ENCODE data around the gene VPS4B. TPM values are rescaled to one million over a fixed set of nuclear protein-coding genes. Genes with fewer than 3 reads are reported as not detected.

The VPS4B gene
- total RNA-seq, 1 experiment from 2014 or later = 44.7 TPM

DNA sequence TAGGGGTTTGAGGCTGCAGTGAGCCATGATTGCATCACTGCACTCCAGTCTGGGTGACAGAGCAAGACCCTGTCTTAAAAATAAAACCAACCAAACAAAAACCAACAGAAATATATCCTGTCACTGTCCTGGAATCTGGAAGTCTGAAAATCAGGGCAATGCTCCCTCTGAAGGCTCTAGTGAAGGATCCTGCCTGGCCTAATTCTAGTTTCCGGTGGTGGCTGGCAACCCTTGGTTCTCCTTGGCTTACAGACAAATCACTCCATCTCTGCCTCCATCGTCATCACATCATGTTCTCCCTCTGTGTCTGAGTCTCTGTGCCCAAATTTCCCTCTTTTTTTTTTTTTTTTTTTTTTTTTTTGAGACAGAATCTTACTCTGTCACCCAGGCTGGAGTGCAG is 15.9 kb upstream of the VPS4B start:
- H3K4me3 ChIP-seq (ENCODE audit: low read length) = no peak overlapping the region
- no peaks in the 10 kb centered on the region for H3F3A ChIP-seq (ENCODE audit: low read length, unreplicated experiment)
- H3K79me2 ChIP-seq (ENCODE audit: low read length) = no peaks in the 10 kb centered on the region
- no peaks in the 10 kb centered on the region for H3K27me3 ChIP-seq (ENCODE audit: low read length)
- H3K4me1 ChIP-seq (ENCODE audit: insufficient read depth, low read length) = peaks cover 17% of the 10 kb centered on the region
- no peak overlapping the region for H3K27ac ChIP-seq (ENCODE audit: low read length)
- ChIA-PET CTCF (interaction anchor here (2.0 kb wide), 1 partner anchor 11 kb away, joined by 5 read pairs; no protein-coding TSS in a partner anchor), POLR2A (ENCODE audit: unreplicated experiment) (no interaction called here)
- H4K20me1 ChIP-seq (ENCODE audit: low read length) = no peaks in the 10 kb centered on the region
- no peaks in the 10 kb centered on the region for H3K9me3 ChIP-seq (ENCODE audit: low read length)
- DNase-seq (no peak), ATAC-seq (no peak)
- no peak overlapping the region for H2AFZ ChIP-seq (ENCODE audit: low read length)
- H3K9me2 ChIP-seq (replicated peaks; ENCODE audit: low read length) = no peaks in the 10 kb centered on the region
- no peak overlapping the region for H3K4me2 ChIP-seq (ENCODE audit: low read length)
- BruUV-seq (replicated peaks) = no TSS peak
- no peak overlapping the region for H3K9ac ChIP-seq (ENCODE audit: low read length)
- no peaks in the 10 kb centered on the region for H3K36me3 ChIP-seq (ENCODE audit: low read depth, low read length)
- TF ChIP-seq EZH2 (IDR thresholded peaks at IDR 0.05; ENCODE audit: low read length, unreplicated experiment) (no peak), EZH2phosphoT487 (IDR thresholded peaks at IDR 0.05; ENCODE audit: borderline replicate concordance, low read length) (no peak)
- TF ChIP-seq, protein P1, sequence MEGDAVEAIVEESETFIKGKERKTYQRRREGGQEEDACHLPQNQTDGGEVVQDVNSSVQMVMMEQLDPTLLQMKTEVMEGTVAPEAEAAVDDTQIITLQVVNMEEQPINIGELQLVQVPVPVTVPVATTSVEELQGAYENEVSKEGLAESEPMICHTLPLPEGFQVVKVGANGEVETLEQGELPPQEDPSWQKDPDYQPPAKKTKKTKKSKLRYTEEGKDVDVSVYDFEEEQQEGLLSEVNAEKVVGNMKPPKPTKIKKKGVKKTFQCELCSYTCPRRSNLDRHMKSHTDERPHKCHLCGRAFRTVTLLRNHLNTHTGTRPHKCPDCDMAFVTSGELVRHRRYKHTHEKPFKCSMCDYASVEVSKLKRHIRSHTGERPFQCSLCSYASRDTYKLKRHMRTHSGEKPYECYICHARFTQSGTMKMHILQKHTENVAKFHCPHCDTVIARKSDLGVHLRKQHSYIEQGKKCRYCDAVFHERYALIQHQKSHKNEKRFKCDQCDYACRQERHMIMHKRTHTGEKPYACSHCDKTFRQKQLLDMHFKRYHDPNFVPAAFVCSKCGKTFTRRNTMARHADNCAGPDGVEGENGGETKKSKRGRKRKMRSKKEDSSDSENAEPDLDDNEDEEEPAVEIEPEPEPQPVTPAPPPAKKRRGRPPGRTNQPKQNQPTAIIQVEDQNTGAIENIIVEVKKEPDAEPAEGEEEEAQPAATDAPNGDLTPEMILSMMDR (conservative IDR thresholded peaks at IDR 0.05; ENCODE audit: low read depth, low read length) = no peak
- intact Hi-C loops (cut with micrococcal nuclease) = loop anchor here (2.0 kb wide), 1 partner anchor 421 kb away; no protein-coding TSS in a partner anchor

GRCh38 chr18:63433334-63433866 is 11.1 kb upstream of the VPS4B start:
- no peak for TF ChIP-seq EZH2phosphoT487 (IDR thresholded peaks at IDR 0.05; ENCODE audit: borderline replicate concordance, low read length)
- TF ChIP-seq, protein P1 (conservative IDR thresholded peaks at IDR 0.05; ENCODE audit: low read depth, low read length) = no peak
- no peak for TF ChIP-seq EZH2 (IDR thresholded peaks at IDR 0.05; ENCODE audit: low read length, unreplicated experiment)
- Histone ChIP-seq H2AFZ (ENCODE audit: low read length) (peak overlapping the region; percentile 60; the same call in 1 of the 2 replicates), H4K20me1 (ENCODE audit: low read length) (no peaks in the 10 kb centered on the region), H3F3A (ENCODE audit: low read length, unreplicated experiment) (no peaks in the 10 kb centered on the region), H3K9me2 (replicated peaks; ENCODE audit: low read length) (no peaks in the 10 kb centered on the region), H3K36me3 (ENCODE audit: low read depth, low read length) (no peaks in the 10 kb centered on the region), H3K79me2 (ENCODE audit: low read length) (no peaks in the 10 kb centered on the region), H3K4me3 (ENCODE audit: low read length) (no peak overlapping the region), H3K9ac (ENCODE audit: low read length) (no peak overlapping the region), H3K27me3 (ENCODE audit: low read length) (no peaks in the 10 kb centered on the region), H3K9me3 (ENCODE audit: low read length) (no peaks in the 10 kb centered on the region), H3K27ac (ENCODE audit: low read length) (no peak overlapping the region), H3K4me2 (ENCODE audit: low read length) (peak overlapping the region; percentile 9; the same call in 1 of the 2 replicates), H3K4me1 (ENCODE audit: insufficient read depth, low read length) (peaks cover 8% of the 10 kb centered on the region)
- ATAC-seq (0 out of 2 replicates have a peak, but pooled peaks have one; percentile 13), DNase-seq (no peak)
- intact Hi-C loops (cut with micrococcal nuclease) = no loop called here
- CTCF ChIA-PET = no interaction called here
- no TSS peak for BruUV-seq (replicated peaks)
- POLR2A ChIA-PET (ENCODE audit: unreplicated experiment) = no interaction called here

DNA sequence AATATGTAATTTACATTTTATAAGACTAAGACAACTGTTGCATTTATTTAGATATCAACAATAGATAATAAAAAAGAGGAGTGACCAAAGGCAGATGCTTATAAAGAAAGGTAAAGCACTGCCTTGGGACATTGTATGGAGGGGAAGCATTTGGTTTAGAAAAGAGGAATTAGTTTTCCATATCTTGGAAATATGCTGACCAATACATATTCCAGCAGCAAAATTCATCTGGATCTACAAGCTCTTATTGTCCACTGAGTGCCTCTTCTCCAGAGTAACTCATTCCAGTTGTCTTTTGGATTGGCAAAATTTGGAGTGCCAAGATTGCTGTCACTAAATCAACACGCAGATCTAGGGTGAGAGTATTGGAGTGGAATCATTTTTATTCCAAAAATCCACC is 8.9 kb upstream of the VPS4B start:
- no peak overlapping the region for H3K27ac ChIP-seq (ENCODE audit: low read length)
- no peaks in the 10 kb centered on the region for H3K27me3 ChIP-seq (ENCODE audit: low read length)
- TF ChIP-seq EZH2phosphoT487 (IDR thresholded peaks at IDR 0.05; ENCODE audit: borderline replicate concordance, low read length) = no peak
- no peak for TF ChIP-seq EZH2 (IDR thresholded peaks at IDR 0.05; ENCODE audit: low read length, unreplicated experiment)
- TF ChIP-seq, protein P1 (conservative IDR thresholded peaks at IDR 0.05; ENCODE audit: low read depth, low read length) = no peak
- no peak overlapping the region for H3K4me2 ChIP-seq (ENCODE audit: low read length)
- BruUV-seq (replicated peaks) = no TSS peak
- no peaks in the 10 kb centered on the region for H3K9me3 ChIP-seq (ENCODE audit: low read length)
- intact Hi-C loops (cut with micrococcal nuclease) = no loop called here
- no peaks in the 10 kb centered on the region for H4K20me1 ChIP-seq (ENCODE audit: low read length)
- CTCF ChIA-PET = no interaction called here
- POLR2A ChIA-PET (ENCODE audit: unreplicated experiment) = no interaction called here
- H3F3A ChIP-seq (ENCODE audit: low read length, unreplicated experiment) = no peaks in the 10 kb centered on the region
- no peak for ATAC-seq
- peaks cover 19% of the 10 kb centered on the region for H3K4me1 ChIP-seq (ENCODE audit: insufficient read depth, low read length)
- no peak overlapping the region for H3K4me3 ChIP-seq (ENCODE audit: low read length)
- no peak for DNase-seq
- H3K79me2 ChIP-seq (ENCODE audit: low read length) = no peaks in the 10 kb centered on the region
- H3K9me2 ChIP-seq (replicated peaks; ENCODE audit: low read length) = no peaks in the 10 kb centered on the region
- H3K9ac ChIP-seq (ENCODE audit: low read length) = no peak overlapping the region
- H2AFZ ChIP-seq (ENCODE audit: low read length) = no peak overlapping the region
- H3K36me3 ChIP-seq (ENCODE audit: low read depth, low read length) = no peaks in the 10 kb centered on the region

All from PC-3 (cell line).